HG03135 (cell line): ENCODE data around the gene IRX5.

Experiments used
- ATAC-seq: cut with Tn5 transposase; IDR thresholded peaks from one replicate; pipeline ENCODE4 v1.9.1; 2021; ENCODE audit warnings: mild to moderate bottlenecking, moderate library complexity; ENCODE audit not compliant: unreplicated experiment

The IRX5 gene

GRCh38 chr16:54929090-54930004, 1.3 kb upstream of the IRX5 start:
- peak; percentile 95 for ATAC-seq

- no peak for ATAC-seq
These were observed 129 bp downstream of the IRX5 start for GRCh38 chr16:54930869-54931119.

- no peak for ATAC-seq
These were observed 702 bp downstream of the IRX5 start for GRCh38 chr16:54931120-54932014.

- no peak for ATAC-seq
These were observed 1.5 kb downstream of the IRX5 start for GRCh38 chr16:54932021-54932660.

- ATAC-seq = no peak
These were observed 2.1 kb downstream of the IRX5 start for GRCh38 chr16:54932737-54933254.

GRCh38 chr16:54933281-54934011, 2.8 kb downstream of the IRX5 start:
- ATAC-seq = no peak

- ATAC-seq = no peak
These were observed 4.0 kb downstream of the IRX5 start for GRCh38 chr16:54934481-54935265.

GRCh38 chr16:54935266-54935968, 4.8 kb downstream of the IRX5 start:
- no peak for ATAC-seq

GRCh38 chr16:54936201-54936978, 5.7 kb downstream of the IRX5 start:
- no peak for ATAC-seq

GRCh38 chr16:54936979-54937670, 6.5 kb downstream of the IRX5 start:
- ATAC-seq = no peak

GRCh38 chr16:54937671-54938211, 7.1 kb downstream of the IRX5 start:
- ATAC-seq = no peak

GRCh38 chr16:54938212-54939028, 7.8 kb downstream of the IRX5 start:
- no peak for ATAC-seq

GRCh38 chr16:54939029-54939346, 8.3 kb downstream of the IRX5 start:
- no peak for ATAC-seq

GRCh38 chr16:54939510-54940278, 9.0 kb downstream of the IRX5 start:
- ATAC-seq = no peak

- no peak for ATAC-seq
These were observed 9.6 kb downstream of the IRX5 start for GRCh38 chr16:54940279-54940604.

- no peak for ATAC-seq
These were observed 11.8 kb downstream of the IRX5 start for GRCh38 chr16:54942353-54942943.
